Left lung (tissue), 10 donors: Measurements from ENCODE around the gene C1orf159. TPM values are rescaled to one million over a fixed set of nuclear protein-coding genes. Genes with fewer than 3 reads are reported as not detected.

Experiments
- ATAC-seq: fragments of 200-7000 bp; cut with Tn5 transposase; one replicate; pipeline ENCODE4 v1.9.1; 2020; ENCODE audit warnings: moderate library complexity
- DNase-seq, 4 donors: peaks; one replicate each; pipeline ENCODE4 v3.0.0-alpha.2; 2013 to 2020
- H3K27ac ChIP-seq, 2 donors: fragments of 200-600 bp; sonication (generic) in 1 of 2; one replicate each; pipeline versions ENCODE4 v1.5.0 to v1.8.0; 2020 to 2021
- H3K27me3 ChIP-seq, 2 donors: fragments of 200-600 bp; sonication (generic) in 1 of 2; one replicate each; pipeline versions ENCODE4 v1.5.0 to v1.8.0; 2020 to 2021
- H3K36me3 ChIP-seq, 2 donors: fragments of 200-600 bp; sonication (generic) in 1 of 2; one replicate each; pipeline versions ENCODE4 v1.5.0 to v1.8.0; 2020 to 2021
- H3K4me1 ChIP-seq, 2 donors: fragments of 200-600 bp; one replicate each; pipeline ENCODE4 v1.8.0; 2021
- H3K4me3 ChIP-seq, 2 donors: fragments of 200-600 bp; sonication (generic) in 1 of 2; one replicate each; pipeline versions ENCODE4 v1.5.0 to v1.8.0; 2020 to 2021; ENCODE audit warnings: mild to moderate bottlenecking in 1 of 2
- H3K9me3 ChIP-seq, 2 donors: fragments of 200-600 bp; sonication (generic) in 1 of 2; one replicate each; pipeline versions ENCODE4 v1.5.0 to v1.8.0; 2020 to 2021
- CTCF ChIP-seq, 2 donors: fragments of 200-600 bp; sonication (generic) in 1 of 2; IDR thresholded peaks; one replicate each; pipeline versions ENCODE4 v1.5.0 to v1.8.0; 2021; ENCODE audit warnings: antibody characterized with exemption in 2 of 2
- intact Hi-C, 2 donors: fragments of 100-400 bp; cut with DNase I; formaldehyde crosslinking; loops; one replicate each; pipeline versions ENCODE4 v1.11.2 to v1.14.2; 2022
- polyA plus RNA-seq, 6 donors: library from polyadenylated mRNA; unstranded; fragments of 120-200 nt; gene quantifications; one replicate each; pipeline ENCODE4 v1.2.1, GENCODE V29; 2013; ENCODE audit not compliant: insufficient read length in 6 of 6
- total RNA-seq, 2 donors: library from RNA; stranded (reverse); fragmentation: NEBNext Ultra II Directional; extraction: Animal tissue kit (Norgen Biotek cat#: 25700); gene quantifications; one replicate each; pipeline ENCODE4 v1.2.1, GENCODE V29; 2021
- donor health status: DM: no; HTN: yes; CAD: no.
- donor health status: DM: no; HTN: no; CAD: no.

Gene C1orf159
- total and polyA plus RNA-seq, 8 donors: 7.7 to 16.0 (median 10.1) TPM

DNA sequence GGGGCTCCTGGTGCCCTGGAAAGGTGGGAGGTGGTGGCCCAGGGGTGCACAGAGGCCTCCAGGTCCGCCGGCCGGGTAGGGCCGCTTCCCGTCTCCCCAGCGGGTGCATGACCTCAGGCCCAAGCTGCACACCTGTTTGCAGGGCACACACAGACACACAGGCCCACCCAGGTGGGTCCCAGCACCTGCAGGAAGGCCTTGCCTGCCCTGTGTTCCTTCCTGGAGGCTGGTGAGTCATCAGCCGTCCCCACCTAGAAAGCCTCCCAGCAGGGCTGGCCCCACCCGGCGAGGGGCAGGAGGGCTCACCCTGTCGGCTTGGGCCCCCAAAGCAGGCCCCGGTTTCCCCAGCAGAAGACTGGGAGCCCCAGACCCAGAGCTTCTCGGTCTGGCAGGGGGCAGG is 34.2 kb upstream of the C1orf159 start:
- Histone ChIP-seq H3K4me1 (no peaks in the 10 kb centered on the region), H3K27me3 (peaks cover 0 to 6% of the 10 kb centered on the region in 2 donors), H3K36me3 (no peaks in the 10 kb centered on the region), H3K9me3 (no peaks in the 10 kb centered on the region), H3K4me3 (no peak overlapping the region), H3K27ac (no peak overlapping the region)
- intact Hi-C loops: no loop called here
- ATAC-seq (no peak), DNase-seq (no peak)
- no peak for TF ChIP-seq CTCF (IDR thresholded peaks at IDR 0.05)

GRCh38 chr1:1149416-1149815 is 33.5 kb upstream of the C1orf159 start:
- DNase-seq (no peak), ATAC-seq (no peak)
- no peak overlapping the region for H3K27ac ChIP-seq
- H3K36me3 ChIP-seq: no peaks in the 10 kb centered on the region
- peaks cover 0 to 11% of the 10 kb centered on the region in 2 donors for H3K27me3 ChIP-seq
- H3K4me3 ChIP-seq: no peak overlapping the region
- peaks cover 0 to 5% of the 10 kb centered on the region in 2 donors for H3K4me1 ChIP-seq
- no peak for TF ChIP-seq CTCF (IDR thresholded peaks at IDR 0.05)
- H3K9me3 ChIP-seq: no peaks in the 10 kb centered on the region
- intact Hi-C loops: no loop called here

DNA sequence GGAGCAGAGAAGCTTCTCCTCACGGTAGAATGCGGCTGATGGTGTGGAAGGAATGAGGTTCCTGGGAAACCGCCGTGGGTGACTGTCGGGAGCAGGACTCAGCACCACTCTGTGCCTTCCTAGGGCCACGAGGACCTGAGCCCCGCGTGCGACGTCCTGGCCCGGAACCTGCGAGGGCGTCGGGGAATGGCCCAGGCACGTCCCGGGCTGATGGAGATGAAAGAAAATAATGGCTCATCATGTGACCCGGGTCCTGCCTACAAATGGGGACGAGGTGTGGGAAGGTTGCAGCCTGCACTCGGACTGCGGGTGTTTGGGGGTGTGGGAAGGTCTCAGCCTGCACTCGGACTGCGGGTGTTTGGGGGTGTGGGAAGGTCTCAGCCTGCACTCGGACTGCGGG is 32.7 kb upstream of the C1orf159 start:
- no peak for TF ChIP-seq CTCF (IDR thresholded peaks at IDR 0.05)
- DNase-seq (no peak), ATAC-seq (no peak)
- Histone ChIP-seq H3K9me3 (no peaks in the 10 kb centered on the region), H3K4me3 (no peak overlapping the region), H3K27ac (no peak overlapping the region), H3K27me3 (peaks cover 0 to 20% of the 10 kb centered on the region in 2 donors), H3K4me1 (peaks cover 0 to 13% of the 10 kb centered on the region in 2 donors), H3K36me3 (no peaks in the 10 kb centered on the region)
- intact Hi-C loops: no loop called here

DNA sequence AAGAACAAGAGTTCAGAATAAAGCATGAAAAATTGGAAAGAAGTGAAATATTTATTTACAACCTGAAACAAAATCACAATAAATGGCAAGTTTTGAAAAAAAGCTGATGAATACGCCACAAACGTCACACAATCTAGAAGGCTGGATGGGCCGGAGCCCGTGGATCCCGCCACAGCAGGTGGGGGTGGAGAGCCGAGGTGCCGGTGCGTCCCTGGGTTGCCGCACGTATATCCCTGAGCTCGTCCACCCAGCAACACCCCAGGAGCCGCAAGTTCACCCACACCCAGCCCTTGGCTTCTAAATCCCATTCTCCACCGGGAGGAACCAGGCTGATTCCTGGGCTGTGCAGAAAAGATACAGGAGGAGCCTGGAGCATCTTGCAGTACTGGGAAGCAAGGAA is 32.2 kb upstream of the C1orf159 start:
- H3K27me3 ChIP-seq: peaks cover 0 to 22% of the 10 kb centered on the region in 2 donors

DNA sequence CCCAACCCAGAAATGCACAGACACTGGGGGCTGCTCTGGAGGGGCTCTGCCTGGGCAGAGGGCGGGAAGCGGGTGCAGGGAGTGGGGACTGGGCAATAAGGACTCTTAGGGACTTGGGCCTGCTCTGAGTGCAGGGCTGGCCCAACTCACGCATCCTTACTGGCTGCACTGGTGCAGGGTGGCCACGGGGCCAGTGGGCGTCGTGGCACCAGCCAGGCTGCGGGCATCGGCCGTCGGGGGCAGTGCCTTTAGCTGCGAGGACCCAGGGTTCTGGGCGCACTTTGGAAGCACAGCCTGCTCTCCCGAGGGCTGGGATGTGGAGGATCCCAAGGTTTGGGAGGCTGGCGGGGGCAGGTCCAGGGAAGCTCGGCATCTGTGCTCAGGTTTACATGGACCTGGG is 30.7 kb upstream of the C1orf159 start:
- intact Hi-C loops: no loop called here
- no peak overlapping the region for H3K27ac ChIP-seq
- no peaks in the 10 kb centered on the region for H3K36me3 ChIP-seq
- DNase-seq (no peak), ATAC-seq (no peak)
- peaks cover 0 to 14% of the 10 kb centered on the region in 2 donors for H3K4me1 ChIP-seq
- H3K27me3 ChIP-seq: peaks cover 0 to 37% of the 10 kb centered on the region in 2 donors
- H3K4me3 ChIP-seq: no peak overlapping the region
- H3K9me3 ChIP-seq: no peaks in the 10 kb centered on the region
- no peak for TF ChIP-seq CTCF (IDR thresholded peaks at IDR 0.05)

More for the DNA sequence above, 32.2 kb upstream of the C1orf159 start:
- TF ChIP-seq CTCF (IDR thresholded peaks at IDR 0.05): no peak
- Histone ChIP-seq H3K9me3 (no peaks in the 10 kb centered on the region), H3K36me3 (no peaks in the 10 kb centered on the region), H3K27ac (no peak overlapping the region), H3K4me3 (no peak overlapping the region), H3K4me1 (peaks cover 0 to 14% of the 10 kb centered on the region in 2 donors)
- DNase-seq (no peak), ATAC-seq (no peak)
- intact Hi-C loops: no loop called here
